ENCODE data around the gene ZC3H12D.

The ZC3H12D gene

GRCh38 chr6:149440735-149441671 is 43.8 kb downstream of the ZC3H12D start:
- no peak for DNase-seq

DNA sequence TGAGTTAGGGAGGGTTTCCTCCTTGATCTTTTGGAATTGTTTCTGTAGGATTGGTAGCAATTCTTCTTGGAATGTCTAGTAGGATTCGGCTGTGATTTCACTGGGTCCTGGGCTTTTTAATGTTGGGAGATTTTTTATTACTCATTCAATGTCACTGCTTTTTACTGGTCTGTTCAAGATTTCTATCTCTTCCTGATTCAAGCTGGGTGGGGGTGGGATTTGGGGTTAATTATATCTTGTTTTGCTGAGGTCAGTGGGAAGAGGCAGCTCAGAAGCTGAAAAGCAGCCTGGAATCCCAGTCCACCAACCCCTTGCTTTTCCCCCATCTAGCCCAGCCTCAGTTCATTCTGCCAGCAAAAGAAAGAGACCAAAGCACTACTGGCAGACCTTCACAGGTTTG is 45.2 kb downstream of the ZC3H12D start:
- no peak for DNase-seq

DNA sequence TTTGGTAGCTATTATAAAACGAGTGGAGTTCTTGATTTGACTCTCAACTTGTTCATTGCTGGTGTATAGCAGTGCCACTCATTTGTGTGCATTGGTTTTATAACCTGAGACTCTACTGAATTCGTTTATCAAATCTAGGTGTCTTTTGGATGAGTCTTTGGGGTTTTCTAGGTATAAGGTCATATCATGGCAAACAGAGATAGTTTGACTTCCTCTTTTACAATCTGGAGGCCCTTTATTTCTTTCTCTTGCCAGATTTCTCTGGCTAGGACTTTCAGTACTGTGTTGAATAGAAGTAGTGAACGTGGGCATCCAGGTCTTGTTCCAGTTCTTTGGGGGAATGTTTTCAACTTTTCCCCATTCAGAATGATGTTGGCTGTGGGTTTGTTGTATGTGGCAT is 46.0 kb downstream of the ZC3H12D start:
- no peak for DNase-seq

DNA sequence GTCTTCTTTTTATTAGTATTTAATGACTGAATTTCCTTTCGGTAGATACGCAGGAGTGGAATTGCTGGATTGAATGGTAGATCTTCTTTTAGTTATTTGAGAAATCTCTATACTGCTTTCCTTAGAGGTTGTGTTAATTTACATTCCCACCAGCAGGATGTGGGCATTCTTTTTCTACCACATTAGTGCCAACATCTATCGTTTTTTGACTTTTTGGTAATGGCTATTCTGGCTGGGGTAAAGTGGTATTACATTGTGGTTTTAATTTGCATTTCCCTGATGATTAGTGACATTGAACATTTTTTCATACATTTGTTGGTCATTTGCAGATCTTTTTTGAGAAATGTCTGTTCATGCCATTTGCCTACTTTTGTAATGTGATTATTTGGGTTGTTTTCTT is 47.6 kb downstream of the ZC3H12D start:
- DNase-seq: no peak

- DNase-seq: no peak
Observed at GRCh38 chr6:149436647-149437046, 48.2 kb downstream of the ZC3H12D start.

DNA sequence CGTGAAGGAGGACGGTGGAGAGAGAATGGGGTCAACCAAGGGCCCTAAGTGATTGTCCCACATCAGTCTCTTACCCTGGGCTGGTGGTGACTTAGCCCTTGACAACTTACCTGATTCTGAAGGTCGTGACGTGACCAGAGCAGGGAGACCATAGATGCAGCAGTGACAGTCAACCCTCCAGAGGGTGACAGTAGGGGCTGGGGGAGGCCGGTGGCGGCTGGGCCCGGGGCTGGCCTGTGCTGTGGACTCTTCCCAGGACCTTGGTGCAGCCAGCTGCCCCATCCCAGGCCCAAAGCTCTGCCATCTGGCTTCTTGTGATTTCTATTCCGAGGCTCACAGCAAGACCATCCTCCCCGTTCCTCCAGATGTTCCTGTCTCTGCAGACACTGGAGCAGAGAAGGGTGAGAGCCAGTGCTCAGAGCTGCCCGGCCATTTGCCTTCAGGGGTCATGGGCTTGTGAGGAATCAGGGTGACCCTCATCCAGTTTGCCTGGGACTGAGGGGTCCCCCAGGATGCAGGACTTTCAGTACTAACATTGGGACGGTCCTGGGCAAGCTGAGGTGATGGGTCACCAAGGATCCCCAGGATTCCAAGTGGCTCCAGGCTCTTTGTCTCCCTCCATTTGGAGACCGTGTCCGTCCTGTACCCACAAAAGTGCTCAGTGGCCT is 48.8 kb downstream of the ZC3H12D start:
- DNase-seq: no peak

GRCh38 chr6:149433881-149434280 is 50.9 kb downstream of the ZC3H12D start:
- no peak for DNase-seq

DNA sequence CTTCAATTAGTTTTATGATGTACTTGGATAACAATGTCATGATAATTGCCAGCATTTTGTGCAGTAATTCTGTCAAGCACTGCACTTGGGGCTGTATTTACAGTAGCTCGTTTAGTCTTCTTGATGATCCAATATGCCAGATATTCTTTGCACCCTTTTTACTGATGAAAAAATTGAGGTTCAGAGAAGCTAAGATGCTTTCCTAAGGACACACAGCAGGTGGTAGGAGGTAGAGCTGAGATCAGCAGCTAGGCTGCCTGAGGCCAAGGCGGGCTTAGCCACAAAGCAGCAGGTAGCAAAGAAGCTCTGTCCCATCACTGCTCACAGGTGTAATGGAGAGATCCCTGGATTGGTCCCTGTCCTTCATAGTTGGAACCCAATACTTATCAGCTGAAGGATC is 51.4 kb downstream of the ZC3H12D start:
- DNase-seq: no peak

DNA sequence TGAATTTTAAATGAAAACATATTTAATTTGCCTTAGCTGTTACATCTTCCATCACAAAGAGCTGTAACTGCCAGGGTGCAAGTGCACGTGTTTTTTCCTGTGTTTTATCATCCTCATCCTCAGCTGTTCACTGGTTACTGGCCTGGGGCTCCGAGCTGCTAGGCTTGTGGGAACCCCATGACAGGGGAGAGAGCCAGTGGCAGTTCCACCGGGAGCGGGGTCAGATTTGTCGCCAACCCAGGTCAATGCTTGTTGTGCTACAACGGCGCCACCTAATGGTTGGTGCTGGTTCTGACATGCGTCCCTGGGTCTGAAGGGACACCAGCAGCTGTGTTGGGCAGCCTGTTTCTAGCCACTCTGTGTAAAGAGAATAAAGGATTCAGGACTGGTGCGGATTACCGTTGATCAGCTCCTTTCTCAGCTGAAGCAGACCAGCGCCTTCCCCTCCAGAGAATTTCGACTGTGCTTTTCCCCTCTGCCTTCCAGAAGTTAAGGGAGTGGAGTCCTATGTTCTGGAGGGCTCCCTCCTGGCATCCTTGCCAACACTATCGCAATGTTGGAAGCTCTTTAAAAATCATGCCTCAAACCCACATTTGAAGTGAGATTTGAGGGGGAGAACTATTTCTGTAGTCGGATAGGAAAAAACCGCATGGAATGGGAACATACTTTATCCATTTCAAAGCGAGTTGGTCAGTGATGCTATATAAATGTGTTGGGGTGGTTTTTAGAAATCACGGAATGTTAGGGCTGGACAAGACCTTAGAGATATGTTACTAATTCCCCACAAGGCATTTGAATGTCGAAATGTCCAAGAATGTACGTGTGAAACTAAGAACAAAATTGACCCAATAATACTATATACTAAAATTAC is 52.7 kb downstream of the ZC3H12D start:
- DNase-seq: peak; percentile 75

DNA sequence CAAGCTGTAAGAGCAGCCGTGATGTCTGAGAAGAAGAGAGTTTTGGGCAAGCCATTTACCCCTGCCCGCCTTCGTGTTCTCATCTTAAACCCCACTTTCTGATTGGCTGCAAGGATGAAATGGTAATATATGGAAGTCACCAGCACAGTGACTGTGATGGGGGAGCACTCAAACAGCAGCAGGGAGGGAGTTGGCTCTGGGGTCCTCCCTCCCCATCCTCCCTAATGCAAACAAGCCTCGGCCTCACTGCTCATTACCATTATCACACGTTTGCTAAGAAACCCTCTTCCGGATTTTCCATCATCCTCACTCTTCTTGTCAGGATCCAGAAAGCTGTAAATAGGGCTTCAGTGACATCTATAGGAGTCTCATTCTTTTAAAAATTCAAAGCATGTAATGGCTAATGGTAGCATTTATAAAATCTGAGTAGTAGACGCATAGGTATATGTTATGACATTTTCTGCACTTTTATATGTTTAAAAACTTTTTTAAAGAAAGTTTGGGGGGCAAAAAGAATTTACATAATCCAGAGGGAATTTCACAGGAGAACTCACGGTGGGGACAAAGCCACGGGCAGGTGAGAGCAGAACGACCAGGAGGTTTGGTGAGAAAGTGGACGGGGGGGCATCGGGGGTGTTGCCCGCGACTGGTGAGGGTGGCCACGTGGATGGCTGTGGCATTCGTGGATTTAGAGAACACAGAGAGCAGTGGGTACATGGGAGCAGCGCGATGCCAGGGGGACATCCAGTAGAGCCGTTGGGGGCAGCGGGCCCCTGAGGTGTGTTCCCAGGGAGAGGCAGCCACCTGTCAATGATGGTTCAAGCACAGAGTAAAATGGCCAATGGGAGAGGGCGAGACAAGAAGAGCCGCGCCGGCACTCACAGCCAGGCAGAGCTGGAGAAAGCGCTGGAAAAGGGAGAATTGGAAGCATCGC is 55.1 kb downstream of the ZC3H12D start:
- no peak for DNase-seq

GRCh38 chr6:149428606-149429005 is 56.2 kb downstream of the ZC3H12D start:
- DNase-seq: no peak

DNA sequence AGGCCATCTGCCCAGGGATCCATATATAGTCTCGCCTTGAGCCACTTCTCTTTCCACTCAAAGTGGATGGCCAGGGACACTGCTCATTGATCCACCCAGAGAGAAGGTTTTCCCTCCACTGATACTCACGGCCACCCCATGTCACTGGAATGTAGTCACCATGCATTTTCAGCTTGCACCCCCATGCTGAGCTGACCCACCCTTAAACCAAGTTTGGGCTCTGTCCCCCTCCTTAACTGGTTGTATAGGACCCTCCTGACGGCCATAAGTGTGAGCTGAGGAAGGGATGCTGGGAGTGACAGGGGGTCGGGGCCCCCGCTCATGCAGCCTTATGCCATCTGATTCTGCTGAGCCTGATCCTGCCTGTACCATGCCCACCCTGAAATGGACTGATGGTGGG is 59.1 kb downstream of the ZC3H12D start:
- DNase-seq: no peak

- DNase-seq: no peak
Observed at GRCh38 chr6:149425224-149425623, 59.6 kb downstream of the ZC3H12D start.

DNA sequence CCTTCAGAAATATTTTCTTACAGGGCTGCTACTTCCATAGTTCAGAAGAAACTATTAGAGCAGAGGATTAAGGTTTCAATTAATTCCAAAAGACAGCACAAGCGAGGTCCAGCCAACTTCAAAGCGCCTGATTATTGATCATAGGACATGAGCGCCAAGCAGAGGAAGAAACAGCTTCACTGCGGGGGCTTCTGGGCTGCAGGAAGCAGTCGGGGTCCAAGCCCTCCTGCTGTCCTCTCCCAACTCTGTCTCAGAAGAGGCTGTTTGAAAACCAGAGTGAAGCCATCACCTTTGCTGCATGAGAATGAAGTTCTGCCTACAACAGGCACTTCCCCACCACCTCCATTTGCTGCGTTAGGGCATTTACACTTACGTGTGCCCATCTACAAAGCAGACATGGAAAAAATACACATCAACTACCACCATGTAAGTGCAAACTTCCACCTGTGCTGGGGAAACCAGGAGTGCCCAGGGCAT is 60.8 kb downstream of the ZC3H12D start:
- no peak for DNase-seq

GRCh38 chr6:149422581-149422980 is 62.2 kb downstream of the ZC3H12D start:
- no peak for DNase-seq

- no peak for DNase-seq
Observed at GRCh38 chr6:149421132-149421531, 63.7 kb downstream of the ZC3H12D start.

- no peak for DNase-seq
Observed at GRCh38 chr6:149419696-149420404, 65.0 kb downstream of the ZC3H12D start.

- no peak for DNase-seq
Observed at GRCh38 chr6:149414821-149415220, 70.0 kb downstream of the ZC3H12D start.

DNA sequence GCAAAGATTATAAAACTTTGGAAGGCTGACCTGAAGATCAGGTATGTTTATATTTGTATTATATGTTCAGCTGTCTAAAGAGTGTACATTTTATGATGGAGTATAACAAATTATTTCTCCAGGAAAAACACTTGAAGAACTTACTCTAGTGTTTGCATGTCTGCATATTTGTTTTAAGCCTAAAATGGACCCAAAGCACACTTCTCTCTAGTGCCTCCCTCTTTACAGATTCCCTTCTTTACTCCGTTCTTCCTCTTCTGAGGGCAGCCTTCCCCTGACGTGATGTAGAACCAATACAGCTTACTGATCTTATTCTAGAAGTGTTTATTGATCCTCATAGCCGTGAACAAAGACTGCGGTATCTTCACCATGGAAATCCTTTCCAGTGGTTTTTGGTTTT is 70.8 kb downstream of the ZC3H12D start:
- DNase-seq: no peak

GRCh38 chr6:149410557-149410956 is 74.3 kb downstream of the ZC3H12D start:
- DNase-seq: no peak

DNA sequence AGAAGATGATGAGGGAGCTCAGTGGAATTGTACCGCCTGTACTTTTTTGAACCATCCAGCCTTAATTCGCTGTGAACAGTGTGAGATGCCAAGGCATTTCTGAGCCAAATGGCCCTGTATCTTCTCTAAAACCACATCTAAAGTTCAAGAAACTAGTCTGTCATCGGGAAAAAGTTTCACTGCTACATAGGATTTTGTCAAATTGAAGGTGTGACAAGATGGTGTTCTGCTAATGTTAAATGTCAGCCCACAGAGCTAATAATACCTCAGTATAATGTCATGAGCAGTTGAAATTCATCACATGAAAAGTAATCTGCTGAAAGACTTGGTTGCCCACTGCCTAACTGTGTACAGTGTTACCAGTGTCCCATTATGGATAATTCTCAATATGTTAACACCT is 75.2 kb downstream of the ZC3H12D start:
- DNase-seq: no peak

All from NCI-H1092 (cell line).